NCI-H1105 (cell line): ENCODE results near the gene TEX51.

ENCODE experiments used
- DNase-seq: peaks from one replicate; lab custom pipeline; 2025; lab: John Stamatoyannopoulos, UW

The TEX51 gene

GRCh38 chr2:126893153-126893552, 5.5 kb upstream of the TEX51 start:
- DNase-seq: no peak

- no peak for DNase-seq
These were observed 5.1 kb upstream of the TEX51 start for GRCh38 chr2:126893606-126894005.

GRCh38 chr2:126894082-126894481, 4.6 kb upstream of the TEX51 start:
- no peak for DNase-seq

- DNase-seq: no peak
These were observed 4.0 kb upstream of the TEX51 start for GRCh38 chr2:126894585-126895182.

- no peak for DNase-seq
These were observed 3.4 kb upstream of the TEX51 start for GRCh38 chr2:126895336-126895735.

- no peak for DNase-seq
These were observed 2.2 kb upstream of the TEX51 start for GRCh38 chr2:126896471-126896870.

GRCh38 chr2:126899616-126900185, 1.0 kb downstream of the TEX51 start:
- DNase-seq: no peak

GRCh38 chr2:126900646-126901319, 2.1 kb downstream of the TEX51 start:
- no peak for DNase-seq

- DNase-seq: no peak
These were observed 2.8 kb downstream of the TEX51 start for GRCh38 chr2:126901459-126901858.

GRCh38 chr2:126902152-126902835, 3.6 kb downstream of the TEX51 start:
- DNase-seq: no peak

GRCh38 chr2:126902859-126903258, 4.2 kb downstream of the TEX51 start:
- no peak for DNase-seq

- DNase-seq: no peak
These were observed 7.3 kb downstream of the TEX51 start for GRCh38 chr2:126905991-126906390.

GRCh38 chr2:126906781-126907180, 8.1 kb downstream of the TEX51 start:
- DNase-seq: no peak

GRCh38 chr2:126907671-126908070, 9.0 kb downstream of the TEX51 start:
- no peak for DNase-seq

GRCh38 chr2:126908721-126909177, 10.1 kb downstream of the TEX51 start:
- DNase-seq: no peak

GRCh38 chr2:126909366-126909765, 10.7 kb downstream of the TEX51 start:
- DNase-seq: no peak

GRCh38 chr2:126909781-126910180, 11.1 kb downstream of the TEX51 start:
- no peak for DNase-seq

GRCh38 chr2:126910637-126911036, 11.9 kb downstream of the TEX51 start:
- DNase-seq: no peak

- no peak for DNase-seq
These were observed 12.6 kb downstream of the TEX51 start for GRCh38 chr2:126911111-126911796.

- no peak for DNase-seq
These were observed 13.5 kb downstream of the TEX51 start for GRCh38 chr2:126912201-126912600.

GRCh38 chr2:126913329-126913728, 14.6 kb downstream of the TEX51 start:
- DNase-seq: no peak

GRCh38 chr2:126913881-126914615, 15.4 kb downstream of the TEX51 start:
- DNase-seq: no peak
